ENCODE results near the gene MVK.

MVK gene

DNA sequence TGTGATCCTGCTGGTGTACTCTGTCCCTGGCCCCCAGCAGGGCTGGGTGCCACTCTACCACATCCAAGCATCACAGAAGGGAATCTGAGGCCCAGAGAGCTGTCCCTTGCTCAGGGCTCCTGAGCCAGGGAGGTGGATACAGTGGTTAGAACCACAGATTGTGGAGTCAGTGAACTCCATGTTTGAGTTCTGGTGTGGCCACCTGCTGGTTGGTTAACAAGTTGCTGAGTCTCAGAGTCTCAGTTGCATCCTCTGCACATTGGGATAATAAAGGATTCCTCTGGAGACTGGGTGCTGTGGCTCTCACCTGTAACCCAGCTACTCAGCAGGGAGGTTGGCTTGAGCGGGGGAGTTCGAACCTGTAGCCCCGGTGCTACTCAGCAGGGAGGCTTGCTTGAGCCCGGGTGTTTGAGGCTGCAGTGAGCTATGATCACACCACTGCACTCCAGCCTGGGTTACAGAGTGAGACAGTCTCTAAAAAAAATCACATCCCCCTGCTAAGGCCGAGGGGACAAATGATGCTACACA, 39.4 kb downstream of the MVK start:
- no peak for TF ChIP-seq JUND (IDR thresholded peaks at IDR 0.05; ENCODE audit: low read depth)
- in situ Hi-C loops (cut with HindIII; ENCODE audit: low pct_unique_long_range_greater_than_20kb, low sequenced_read_pairs), result no loop called here
- DNase-seq (ENCODE audit: low read depth in 1 of 2, low spot score in 1 of 2), result peak; percentile 45 to 60

DNA sequence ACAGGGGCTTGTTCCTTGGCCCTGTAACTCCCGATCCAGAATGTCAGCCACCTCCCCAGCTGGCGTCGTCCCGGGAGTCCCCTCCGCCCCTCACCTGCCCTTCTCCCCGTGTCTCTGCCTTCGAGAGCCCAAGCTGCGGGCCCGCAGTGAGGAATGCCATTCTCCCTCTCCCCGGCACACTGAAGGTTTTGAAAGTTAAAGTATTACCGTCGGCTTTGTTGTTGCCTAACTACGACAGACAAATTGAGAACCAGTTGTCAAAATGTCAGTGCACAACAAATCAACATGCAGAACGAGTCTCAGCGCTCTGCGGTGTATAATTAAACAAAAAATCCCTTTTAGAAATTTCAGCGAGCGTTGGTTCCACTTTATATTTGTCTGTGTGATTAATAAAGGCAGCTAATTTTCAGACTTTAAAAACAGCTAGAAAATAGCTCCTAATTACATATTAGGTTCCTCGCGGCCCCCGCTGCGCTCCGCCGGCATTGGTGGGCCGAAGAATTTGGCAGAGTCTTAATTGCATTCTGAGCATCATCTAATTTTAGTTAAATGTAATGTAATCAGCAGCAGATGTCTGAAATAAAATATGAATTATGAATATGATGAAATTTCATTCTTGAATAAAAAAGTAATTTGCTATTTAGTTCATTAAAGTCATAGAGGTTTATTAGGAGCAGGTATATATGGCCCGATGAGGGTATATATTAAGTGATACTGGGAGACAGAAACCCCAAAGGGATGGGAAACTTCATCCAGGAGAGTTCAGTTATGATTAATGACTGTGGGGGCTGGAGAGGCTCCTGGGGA, 40.3 kb downstream of the MVK start:
- no peak for DNase-seq (ENCODE audit: low read depth in 1 of 2, low spot score in 1 of 2)
- in situ Hi-C loops (cut with HindIII; ENCODE audit: low pct_unique_long_range_greater_than_20kb, low sequenced_read_pairs), result no loop called here
- TF ChIP-seq JUND (IDR thresholded peaks at IDR 0.05; ENCODE audit: low read depth), result no peak

DNA sequence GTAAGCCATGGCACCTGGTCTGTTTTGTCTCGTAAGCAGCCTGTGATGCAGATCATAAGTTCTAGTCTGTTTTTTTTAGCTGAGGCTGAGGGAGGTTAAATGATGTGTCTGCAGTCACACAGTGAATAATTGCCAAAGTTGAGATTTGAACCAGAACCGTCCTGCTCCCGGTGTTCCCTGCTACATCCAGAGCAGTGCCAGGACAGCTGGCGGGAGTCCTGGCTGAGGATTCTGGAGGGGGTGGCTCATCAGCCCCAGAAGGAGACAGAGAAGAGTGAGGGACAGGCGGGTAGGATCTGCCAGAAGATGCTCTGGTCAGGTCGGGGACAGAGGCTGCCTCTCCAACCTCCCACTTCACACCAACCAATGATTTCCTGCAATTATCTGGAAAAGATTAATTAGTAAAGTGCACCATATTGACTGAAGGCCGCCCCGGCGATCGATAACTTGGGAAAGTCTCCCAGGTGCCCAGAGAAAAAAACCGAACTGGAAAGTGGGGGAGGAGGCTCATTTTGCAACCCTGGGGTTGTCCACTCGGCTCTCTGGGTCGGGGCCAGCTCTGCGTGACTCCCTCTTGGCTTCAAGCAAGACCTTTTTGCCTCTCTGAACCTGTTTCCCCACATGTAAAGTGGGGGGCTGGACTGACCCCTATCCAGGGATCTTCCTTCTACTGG, 42.1 kb downstream of the MVK start:
- DNase-seq (ENCODE audit: low read depth in 1 of 2, low spot score in 1 of 2), result no peak
- TF ChIP-seq JUND (IDR thresholded peaks at IDR 0.05; ENCODE audit: low read depth), result no peak
- in situ Hi-C loops (cut with HindIII; ENCODE audit: low pct_unique_long_range_greater_than_20kb, low sequenced_read_pairs), result no loop called here

DNA sequence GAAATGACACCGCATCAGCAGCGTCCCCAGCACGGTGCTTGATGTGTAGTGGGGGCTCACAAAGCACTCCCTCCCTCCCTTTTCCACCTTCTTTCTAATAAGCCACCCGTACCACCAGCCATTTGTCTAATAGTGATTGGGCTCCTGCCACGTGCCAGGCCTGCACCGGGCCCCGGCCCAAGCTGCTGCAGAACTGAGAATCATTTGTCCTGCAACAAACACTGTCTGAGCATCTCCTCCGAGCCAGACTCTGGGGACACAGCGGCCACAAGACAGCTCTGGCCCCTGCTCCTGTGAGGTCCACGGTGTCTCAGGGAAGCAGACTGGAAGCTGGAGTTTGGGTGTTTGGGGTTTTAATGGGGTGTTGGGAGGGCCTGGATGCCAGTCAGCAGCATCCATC, 43.9 kb downstream of the MVK start:
- DNase-seq (ENCODE audit: low read depth in 1 of 2, low spot score in 1 of 2), result no peak
- in situ Hi-C loops (cut with HindIII; ENCODE audit: low pct_unique_long_range_greater_than_20kb, low sequenced_read_pairs), result no loop called here
- TF ChIP-seq JUND (IDR thresholded peaks at IDR 0.05; ENCODE audit: low read depth), result no peak

DNA sequence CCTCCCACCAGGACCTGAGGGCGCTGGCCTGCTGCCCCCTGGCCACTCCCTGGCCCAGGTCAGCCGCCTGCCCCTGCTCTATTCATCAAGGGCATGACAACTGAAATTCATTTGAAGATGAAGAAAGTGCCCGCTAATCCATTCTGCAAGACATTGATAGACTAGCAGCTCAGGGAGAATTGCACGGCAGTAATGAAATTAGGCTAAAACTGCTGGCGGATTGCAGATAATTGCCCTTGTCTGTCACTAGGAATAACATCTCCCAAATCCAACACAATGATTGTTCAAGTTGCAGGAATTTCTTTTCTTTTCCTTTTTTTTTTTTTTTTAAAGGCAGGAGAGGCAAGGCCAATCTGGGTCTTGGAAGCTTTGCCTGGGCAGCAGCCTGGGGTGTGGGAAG, 44.5 kb downstream of the MVK start:
- no peak for TF ChIP-seq JUND (IDR thresholded peaks at IDR 0.05; ENCODE audit: low read depth)
- in situ Hi-C loops (cut with HindIII; ENCODE audit: low pct_unique_long_range_greater_than_20kb, low sequenced_read_pairs), result no loop called here
- DNase-seq (ENCODE audit: low read depth in 1 of 2, low spot score in 1 of 2), result no peak

DNA sequence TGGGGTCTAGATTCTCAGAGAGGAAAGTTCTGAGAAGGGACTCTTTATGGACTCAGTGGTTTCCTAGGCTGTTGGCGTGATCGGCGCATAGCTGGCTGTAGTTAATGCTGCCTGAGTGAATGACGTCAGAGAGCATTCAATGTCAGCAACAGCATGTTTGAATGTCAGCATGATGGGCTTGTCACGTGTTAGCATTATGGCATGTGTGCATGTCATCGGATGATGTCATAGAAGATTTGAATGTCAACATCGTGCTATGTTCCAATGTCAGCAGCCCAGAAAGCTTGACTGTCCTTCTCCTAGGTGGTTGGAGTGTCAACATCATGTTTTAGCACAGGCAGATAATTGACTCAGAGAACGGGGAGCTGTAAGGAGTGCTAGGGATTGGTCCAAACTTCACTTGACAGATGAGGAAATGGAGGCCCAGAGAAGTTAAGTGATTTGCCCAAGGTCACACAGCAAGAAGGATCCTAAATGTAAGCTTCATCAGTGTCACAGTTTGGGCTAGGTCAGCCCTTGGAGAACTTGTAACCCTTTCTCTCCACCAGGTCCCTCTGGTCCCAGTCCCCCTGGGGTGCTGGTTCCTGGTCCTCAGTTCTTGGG, 45.5 kb downstream of the MVK start:
- DNase-seq (ENCODE audit: low read depth in 1 of 2, low spot score in 1 of 2), result no peak
- in situ Hi-C loops (cut with HindIII; ENCODE audit: low pct_unique_long_range_greater_than_20kb, low sequenced_read_pairs), result no loop called here
- TF ChIP-seq JUND (IDR thresholded peaks at IDR 0.05; ENCODE audit: low read depth), result no peak

DNA sequence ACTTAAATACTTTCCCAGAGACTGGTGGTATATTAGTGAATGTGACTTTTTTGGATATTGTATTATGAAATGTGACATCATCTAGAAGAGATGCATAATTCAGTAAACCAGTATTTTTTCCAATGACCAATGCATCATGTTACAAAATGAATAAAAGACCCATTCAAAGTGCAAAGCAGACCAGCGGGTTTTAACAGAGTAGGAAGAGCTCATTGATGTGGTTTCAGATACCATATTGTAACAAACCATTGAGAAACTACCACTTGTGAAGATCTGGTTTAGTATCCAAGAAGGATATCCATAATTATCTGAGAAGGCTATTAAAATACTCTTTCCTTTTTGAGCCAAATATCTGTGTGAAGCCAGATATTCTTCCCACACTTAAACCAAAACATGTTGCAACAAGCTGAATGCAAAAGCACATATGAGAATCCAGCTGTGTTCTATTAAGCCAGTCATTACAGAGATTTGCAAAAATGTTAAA, 47.7 kb downstream of the MVK start:
- no peak for DNase-seq (ENCODE audit: low read depth in 1 of 2, low spot score in 1 of 2)
- no peak for TF ChIP-seq JUND (IDR thresholded peaks at IDR 0.05; ENCODE audit: low read depth)
- in situ Hi-C loops (cut with HindIII; ENCODE audit: low pct_unique_long_range_greater_than_20kb, low sequenced_read_pairs), result no loop called here

DNA sequence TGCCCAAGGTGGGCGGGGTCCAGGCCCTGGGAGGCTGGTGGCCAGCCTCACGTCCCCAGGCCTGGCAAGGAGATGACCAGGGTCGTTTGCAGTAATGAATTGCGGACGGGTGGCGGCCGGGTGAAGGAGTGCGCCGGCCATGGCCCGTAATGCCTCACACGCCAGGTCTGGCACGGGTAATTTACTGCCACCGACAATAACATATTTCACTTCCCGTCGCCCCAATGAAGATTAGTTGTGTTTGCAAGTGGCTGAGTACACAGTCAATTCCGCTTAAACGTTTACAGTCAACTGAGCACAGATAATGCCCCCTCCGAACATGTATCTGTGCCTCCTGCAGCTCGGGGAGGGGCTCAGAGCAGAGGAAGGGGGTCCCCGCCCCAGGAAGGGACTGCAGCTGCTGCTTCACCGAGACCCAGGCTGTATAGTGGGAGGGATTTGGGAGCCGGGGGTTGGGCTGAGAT, 48.3 kb downstream of the MVK start:
- DNase-seq (ENCODE audit: low read depth in 1 of 2, low spot score in 1 of 2), result no peak
- no peak for TF ChIP-seq JUND (IDR thresholded peaks at IDR 0.05; ENCODE audit: low read depth)
- in situ Hi-C loops (cut with HindIII; ENCODE audit: low pct_unique_long_range_greater_than_20kb, low sequenced_read_pairs), result no loop called here

DNA sequence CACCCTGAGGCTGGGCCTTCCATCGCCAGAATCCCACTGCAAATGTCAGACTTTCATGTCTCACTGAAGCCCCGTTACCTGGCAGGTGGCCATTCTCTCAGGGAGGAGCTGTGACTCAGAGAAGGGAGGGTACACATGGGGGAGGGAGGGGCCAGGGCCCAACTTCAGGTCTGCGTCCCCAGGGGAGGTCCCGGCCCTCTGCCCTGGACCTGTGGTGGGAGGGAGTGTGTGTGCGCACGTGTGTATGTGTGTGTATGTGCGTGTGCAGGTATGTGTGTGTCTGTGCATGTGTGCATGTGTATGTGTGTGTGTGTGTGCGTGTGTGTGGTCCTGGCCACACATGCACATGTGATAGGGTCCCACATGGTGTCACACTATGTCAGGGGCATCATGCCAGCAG, 50.9 kb downstream of the MVK start:
- in situ Hi-C loops (cut with HindIII; ENCODE audit: low pct_unique_long_range_greater_than_20kb, low sequenced_read_pairs), result no loop called here
- no peak for TF ChIP-seq JUND (IDR thresholded peaks at IDR 0.05; ENCODE audit: low read depth)
- no peak for DNase-seq (ENCODE audit: low read depth in 1 of 2, low spot score in 1 of 2)

DNA sequence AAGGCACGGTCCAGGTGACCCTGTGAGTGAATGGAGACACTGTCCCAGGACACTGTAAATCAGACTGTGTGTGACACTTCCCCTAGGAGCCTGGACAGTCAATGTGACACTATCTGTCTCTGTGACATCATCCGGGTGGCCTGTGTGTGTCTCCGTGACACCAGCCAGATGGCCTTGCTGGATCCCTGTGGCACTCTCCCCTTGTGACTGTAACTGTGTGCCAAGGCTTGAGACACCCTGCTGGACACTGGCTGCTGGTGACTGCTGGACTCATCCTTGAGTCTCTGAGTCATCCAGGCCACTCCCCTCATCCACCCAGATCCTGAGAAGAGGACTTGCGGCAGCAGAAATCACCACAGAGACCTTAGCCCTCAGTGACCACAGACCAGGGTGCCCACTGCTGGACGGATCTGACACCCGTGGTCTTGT, 51.6 kb downstream of the MVK start:
- peak in 1 of 2 experiments; percentile 24 for DNase-seq (ENCODE audit: low read depth in 1 of 2, low spot score in 1 of 2)
- in situ Hi-C loops (cut with HindIII; ENCODE audit: low pct_unique_long_range_greater_than_20kb, low sequenced_read_pairs), result no loop called here
- TF ChIP-seq JUND (IDR thresholded peaks at IDR 0.05; ENCODE audit: low read depth), result no peak

DNA sequence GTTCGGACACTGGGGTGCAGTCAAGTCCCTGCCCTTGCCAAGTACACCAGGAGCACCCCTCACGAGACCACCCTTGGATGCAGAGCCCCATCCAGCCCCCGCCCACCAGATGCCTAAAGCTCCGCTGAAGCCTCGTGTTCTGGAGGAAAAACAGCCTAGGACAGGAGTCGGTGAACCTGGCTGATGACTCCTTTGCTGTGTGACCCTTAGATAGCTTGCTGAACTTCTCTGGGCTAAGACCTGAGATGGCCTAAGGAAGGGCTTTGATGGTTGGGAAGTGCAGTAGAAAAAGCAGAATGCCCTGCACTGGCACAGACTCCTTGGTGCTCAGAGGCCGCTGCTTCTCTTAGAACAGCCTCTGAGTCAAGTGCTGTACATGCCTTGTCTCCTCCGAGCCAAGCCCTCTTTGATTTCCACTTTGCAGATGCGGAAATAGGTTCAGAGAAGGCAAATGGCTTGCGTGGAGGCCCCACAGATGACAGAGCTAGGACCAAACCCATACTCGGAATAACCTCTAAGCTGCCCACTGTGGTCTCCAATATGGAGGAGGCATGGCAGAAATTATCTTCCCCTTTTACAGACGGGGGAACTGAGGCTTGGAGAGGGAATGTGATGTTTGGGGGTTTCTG, 52.3 kb downstream of the MVK start:
- DNase-seq (ENCODE audit: low read depth in 1 of 2, low spot score in 1 of 2), result no peak
- no peak for TF ChIP-seq JUND (IDR thresholded peaks at IDR 0.05; ENCODE audit: low read depth)
- in situ Hi-C loops (cut with HindIII; ENCODE audit: low pct_unique_long_range_greater_than_20kb, low sequenced_read_pairs), result no loop called here

DNA sequence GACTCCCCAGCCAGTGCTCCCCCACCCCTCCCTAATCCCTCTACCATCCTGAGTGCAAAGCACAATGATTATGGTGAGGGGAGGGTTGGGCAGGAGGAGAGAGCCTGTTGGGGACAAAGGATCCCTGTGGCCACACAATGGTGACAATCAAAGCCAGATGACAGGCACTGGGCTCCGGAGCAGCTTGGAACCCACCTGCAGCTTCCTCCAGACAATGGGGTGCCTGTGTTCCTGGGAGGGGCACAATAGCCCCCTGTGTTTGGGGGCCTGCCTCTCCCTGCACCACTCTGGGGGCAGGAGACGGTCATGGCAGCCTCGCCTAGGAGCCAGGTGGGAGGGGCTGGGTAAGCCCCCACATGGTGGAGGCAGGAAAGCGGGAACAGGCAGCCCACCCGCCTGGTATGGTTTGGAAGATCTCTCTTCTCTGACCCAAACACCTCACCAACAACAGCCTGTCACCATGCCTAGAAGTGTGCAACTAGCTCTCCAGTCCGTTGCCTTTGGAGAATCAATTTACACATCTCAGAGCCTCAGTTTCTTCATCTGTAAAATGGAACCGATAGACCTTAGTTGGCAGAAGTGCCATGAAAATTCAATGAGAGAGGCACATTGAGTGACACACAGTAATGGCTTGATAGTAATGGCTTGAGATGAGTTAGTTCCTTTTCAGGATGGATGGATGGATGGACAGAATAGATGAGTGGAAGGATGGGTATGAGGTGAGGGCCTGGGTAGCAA, 53.0 kb downstream of the MVK start:
- DNase-seq (ENCODE audit: low read depth in 1 of 2, low spot score in 1 of 2), result no peak
- in situ Hi-C loops (cut with HindIII; ENCODE audit: low pct_unique_long_range_greater_than_20kb, low sequenced_read_pairs), result no loop called here
- TF ChIP-seq JUND (IDR thresholded peaks at IDR 0.05; ENCODE audit: low read depth), result no peak
